ENCODE results near the gene PCBP3.

GRCh38 chr21:45601551-45601950 lies 42.0 kb upstream of the PCBP3 start:
- TF ChIP-seq TEAD3 (CRISPR knock-in tag; optimal IDR thresholded peaks at IDR 0.05; ENCODE audit: borderline replicate concordance) (no peak), ZBTB33 (CRISPR knock-in tag; IDR thresholded peaks at IDR 0.05) (no peak), CTCF (CRISPR knock-in tag; IDR thresholded peaks at IDR 0.05) (no peak), ZFX (CRISPR knock-in tag; IDR thresholded peaks at IDR 0.05; ENCODE audit: low read depth) (no peak), POLR2A (IDR thresholded peaks at IDR 0.05; ENCODE audit: insufficient read depth in 1 of 2, low read depth in 2 of 2, low read length in 2 of 2) (no peak), ZNF280D (CRISPR knock-in tag; IDR thresholded peaks at IDR 0.05) (no peak), EP300 (IDR thresholded peaks at IDR 0.05; ENCODE audit: low read depth in 2 of 2, low read length in 2 of 2) (no peak), EP300 (CRISPR knock-in tag; IDR thresholded peaks at IDR 0.05; ENCODE audit: borderline replicate concordance) (no peak), TARDBP (CRISPR knock-in tag; IDR thresholded peaks at IDR 0.05) (no peak), BCLAF1 (IDR thresholded peaks at IDR 0.05) (no peak), SOX6 (IDR thresholded peaks at IDR 0.05) (no peak), SOX6 (CRISPR knock-in tag; IDR thresholded peaks at IDR 0.05) (no peak), ZNF670 (CRISPR knock-in tag; IDR thresholded peaks at IDR 0.05; ENCODE audit: borderline replicate concordance) (no peak), ZNF281 (CRISPR knock-in tag; IDR thresholded peaks at IDR 0.05; ENCODE audit: borderline replicate concordance) (no peak), ZNF780A (CRISPR knock-in tag; IDR thresholded peaks at IDR 0.05) (no peak)

Data from HepG2 (cell line).